ENCODE results near the gene MAPT.

MAPT gene

DNA sequence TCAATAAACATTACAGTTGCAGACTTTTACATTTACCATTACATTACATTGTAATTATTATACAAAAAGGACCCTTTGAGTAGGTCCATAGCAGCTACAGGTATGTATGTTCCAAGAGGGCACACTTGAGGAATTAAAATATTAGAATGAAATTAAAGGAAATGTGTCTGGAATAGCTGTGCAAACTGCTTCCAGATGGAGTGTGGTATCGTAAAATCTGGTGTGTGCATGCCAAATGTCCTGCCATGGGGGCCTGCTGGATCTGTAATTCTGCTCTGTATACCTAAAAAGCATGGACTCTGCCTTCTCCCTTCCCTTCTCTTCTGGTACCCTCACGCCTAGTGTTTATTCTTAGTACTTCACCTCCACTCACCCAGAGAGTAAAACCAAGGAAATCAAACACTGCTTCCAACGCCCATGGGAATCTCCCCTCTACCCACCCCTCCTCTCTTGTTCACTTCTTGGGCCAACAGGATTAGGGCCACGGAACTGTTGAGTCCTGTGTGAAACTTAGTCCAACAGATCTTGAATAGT lies 143.4 kb downstream of the MAPT start:
- DNase-seq, result no peak

DNA sequence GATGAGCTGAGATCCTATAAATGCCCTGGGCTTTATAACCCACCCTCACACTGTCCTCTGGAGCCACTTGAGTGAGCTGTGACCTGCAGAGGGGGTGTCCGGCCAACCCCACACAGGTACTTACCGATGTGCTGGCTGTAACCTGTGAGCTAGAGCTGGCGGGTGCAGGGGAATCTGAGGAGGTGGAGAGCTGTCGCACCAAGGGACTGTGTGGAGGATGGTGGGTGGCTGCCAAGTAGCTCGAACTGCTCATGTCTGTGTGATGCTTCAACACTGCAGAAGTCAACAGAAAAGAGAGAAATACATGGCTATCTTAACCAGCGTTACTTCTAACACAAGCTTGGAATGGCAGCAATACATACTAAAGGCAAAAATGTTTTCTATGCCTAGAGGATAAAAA lies 144.1 kb downstream of the MAPT start:
- no peak for DNase-seq

DNA sequence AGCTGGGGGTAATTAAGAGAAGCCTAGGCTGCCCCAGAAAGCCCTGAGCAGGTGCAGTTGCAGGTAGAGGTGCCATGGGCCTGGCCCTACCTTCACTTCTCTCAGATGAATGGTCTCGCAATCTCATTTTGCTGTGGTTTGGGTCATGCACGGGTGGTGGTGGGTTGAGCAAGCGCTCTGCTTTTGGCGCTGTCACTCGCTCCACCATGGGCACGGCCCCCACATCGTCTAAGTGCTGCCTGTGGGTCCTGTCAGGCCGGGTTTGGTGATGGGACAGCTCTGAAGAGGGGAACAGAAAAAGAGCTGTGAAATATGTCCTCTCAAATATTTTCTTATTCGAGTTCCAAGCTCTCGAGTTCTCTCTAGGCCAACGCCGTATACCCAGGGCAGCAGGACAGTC lies 144.6 kb downstream of the MAPT start:
- no peak for DNase-seq

DNA sequence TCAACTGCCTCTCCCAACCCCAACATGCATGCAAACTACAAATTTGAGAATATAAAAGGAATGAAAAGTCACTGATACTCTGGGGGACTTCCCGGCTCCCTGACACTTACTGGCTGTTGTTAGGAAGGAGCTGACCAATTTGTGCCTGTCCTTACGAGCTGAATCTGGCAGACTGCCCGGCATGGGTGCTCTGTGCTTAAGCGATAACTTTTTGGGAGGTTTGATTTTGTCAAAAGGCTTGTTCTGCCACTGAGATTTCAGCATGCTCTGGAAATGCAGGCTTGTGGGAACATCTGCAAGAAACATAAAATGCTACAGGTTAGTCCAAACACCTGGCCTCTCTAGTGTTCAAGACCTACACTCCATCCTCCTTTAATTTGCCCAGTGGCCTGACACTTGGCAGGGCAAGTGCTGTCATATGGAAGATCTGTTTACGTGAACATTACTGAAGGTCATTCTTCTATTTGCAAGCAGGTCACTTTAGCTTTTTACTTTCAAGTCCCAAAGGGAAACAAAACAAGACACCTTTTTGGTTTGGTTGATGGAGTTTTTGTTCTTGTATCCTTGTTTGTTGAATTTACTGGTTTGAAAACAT lies 145.3 kb downstream of the MAPT start:
- DNase-seq, result no peak

DNA sequence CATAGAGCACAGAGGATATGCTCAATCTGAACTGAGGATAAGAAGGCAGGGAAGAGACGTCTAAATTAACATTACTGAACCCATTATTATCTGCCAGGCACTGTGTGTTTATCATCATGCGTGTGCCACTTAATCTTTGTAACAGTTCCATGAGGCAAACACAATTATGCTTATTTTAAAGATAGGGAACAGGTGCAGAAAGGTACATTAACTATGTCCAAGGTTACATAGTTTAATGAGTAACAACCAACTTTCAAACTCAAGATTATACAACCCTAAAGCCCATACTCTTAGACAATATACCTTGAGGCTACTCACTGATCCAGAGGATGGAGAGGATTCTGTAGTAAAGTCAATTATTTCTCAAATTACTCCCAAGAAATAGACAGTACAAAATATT lies 147.9 kb downstream of the MAPT start:
- no peak for DNase-seq

DNA sequence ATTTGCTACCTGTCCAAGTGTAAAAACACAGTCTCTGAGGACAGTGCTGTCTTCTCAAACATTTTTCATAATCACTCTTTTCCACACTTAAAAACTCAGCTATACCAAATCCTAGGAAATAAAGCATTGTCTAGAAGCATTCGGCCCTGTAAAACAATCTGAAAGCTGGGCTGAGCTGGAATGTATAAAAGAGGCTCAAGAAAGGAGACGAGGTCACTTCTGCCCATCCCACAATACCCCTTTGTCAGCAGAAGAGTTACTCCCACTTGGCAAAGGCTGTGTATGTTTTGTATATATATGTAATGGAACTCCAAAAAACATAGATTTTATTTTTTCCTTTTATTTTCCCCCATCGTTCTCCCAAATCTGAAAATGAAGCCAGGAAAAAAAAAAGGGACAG lies 148.6 kb downstream of the MAPT start:
- DNase-seq, result no peak

DNA sequence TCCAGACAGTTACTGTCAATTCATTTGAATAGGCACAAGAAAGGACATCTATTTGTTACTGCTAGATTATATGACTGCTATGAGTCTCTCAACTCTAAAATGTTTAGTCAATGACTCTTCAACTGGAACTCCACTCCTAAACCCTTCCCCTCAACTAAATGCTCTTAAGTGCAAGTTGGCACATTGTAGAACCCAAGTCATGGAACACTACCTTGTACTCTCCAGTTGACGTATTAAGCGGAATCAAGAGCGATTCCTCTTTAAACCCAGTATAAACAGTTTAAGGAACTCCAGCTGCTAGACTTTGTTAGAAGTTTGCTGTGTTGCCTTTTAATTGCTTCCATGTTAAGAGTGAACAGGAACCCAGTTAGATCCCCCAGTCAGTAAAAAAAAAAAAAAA lies 149.3 kb downstream of the MAPT start:
- DNase-seq, result no peak

DNA sequence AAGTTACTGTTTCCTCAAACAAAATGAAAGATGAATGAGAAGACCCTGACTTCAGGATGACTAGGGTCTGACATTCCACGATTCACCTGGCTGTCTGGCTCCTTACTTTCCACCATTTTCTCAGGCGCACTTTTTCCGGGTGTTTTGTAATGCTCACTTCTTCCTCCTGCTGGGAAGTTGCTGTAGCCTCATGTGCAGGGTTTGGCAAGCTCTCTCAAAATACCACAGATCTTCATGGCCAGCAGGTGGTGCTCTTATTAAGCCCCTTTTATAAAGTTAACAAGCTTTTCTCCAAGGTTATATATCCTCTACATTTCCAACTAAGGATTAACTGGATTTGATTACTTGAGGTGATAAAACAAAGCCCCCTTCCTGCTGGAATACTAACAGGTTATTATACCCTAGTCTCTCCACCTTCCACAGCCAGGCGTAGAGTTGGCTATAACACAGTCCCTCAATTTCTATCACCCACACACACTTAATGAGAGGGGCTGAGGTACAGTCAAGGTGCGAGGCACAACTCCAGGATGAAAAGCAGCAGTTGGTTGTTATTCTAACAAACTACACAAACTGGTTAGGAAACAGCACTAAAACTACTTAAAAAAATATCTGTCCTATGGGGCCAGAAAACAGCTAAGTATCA lies 150.1 kb downstream of the MAPT start:
- peak; percentile 58 for DNase-seq

DNA sequence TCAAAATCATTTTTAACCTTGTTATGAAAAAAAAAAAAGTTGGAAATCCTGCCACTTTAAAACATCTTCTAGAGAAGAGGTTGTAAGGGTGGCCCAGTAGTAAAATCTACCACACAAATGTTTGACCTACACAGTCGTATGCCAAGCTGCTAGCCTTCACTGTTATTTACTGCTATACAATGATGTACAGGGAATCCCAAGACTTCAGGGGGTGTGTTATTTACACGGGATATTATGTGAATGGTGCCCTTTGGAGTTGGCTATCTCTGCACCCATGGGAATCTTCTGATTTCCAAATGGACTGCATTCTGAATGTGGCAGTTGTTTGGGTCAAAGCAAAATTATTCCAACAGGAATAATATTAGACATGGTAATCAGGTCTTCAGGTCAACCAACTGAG lies 150.6 kb downstream of the MAPT start:
- DNase-seq, result no peak

DNA sequence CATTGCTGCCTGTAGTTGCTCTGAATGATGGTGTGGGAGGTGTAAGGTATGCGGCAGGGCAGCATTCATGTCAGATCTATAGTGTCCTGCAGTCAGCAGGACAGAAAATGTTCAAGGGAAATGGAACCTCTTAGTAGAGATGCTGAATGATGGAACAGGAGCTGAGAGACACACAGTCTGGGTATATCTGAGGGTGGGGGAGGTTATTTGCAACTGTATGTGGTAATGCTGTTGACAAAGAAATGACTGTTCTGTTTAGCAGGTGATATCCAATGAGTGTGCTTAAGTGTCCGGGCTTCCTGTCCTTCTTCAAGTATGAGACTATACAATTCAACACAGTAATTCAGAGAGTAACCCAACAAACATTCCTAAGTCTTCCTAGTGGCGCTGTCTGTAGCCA lies 151.3 kb downstream of the MAPT start:
- no peak for DNase-seq

DNA sequence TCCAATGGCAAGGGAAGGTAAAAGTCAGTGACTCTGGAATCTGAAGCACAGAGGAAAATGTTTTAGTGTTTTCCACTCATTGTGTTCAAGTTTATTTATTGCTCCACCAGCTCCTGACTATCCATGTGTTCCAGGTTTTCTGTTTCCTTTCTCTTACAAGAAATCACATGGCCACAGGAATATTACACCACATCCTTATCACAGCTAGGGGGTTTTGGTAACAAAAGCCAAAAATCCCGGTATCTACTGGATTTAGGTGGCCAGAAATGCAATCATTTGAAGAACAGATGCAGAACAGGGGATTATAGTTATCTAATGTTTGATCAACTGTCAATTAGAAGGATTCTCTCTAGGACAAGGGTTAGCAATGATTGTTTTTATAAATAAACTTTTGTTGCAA lies 152.6 kb downstream of the MAPT start:
- no peak for DNase-seq

DNA sequence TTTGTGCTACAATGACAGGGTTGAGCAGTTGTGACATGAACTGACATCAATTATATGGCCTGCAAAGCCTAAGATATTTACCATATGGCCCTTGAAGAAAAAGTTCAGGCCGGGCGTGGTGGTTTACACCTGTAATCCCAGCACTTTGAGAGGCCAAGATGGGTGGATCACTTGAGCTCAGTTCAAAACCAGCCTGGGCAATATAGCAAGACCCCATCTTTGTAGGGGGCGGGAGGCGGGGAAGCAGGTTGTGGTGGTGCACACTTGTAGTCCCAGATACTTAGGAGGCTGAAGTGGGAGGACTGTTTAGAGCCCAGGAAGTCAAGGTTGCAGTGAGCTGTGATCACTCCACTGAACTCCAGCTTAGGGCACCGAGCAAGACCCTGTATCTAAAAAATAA lies 153.0 kb downstream of the MAPT start:
- no peak for DNase-seq

DNA sequence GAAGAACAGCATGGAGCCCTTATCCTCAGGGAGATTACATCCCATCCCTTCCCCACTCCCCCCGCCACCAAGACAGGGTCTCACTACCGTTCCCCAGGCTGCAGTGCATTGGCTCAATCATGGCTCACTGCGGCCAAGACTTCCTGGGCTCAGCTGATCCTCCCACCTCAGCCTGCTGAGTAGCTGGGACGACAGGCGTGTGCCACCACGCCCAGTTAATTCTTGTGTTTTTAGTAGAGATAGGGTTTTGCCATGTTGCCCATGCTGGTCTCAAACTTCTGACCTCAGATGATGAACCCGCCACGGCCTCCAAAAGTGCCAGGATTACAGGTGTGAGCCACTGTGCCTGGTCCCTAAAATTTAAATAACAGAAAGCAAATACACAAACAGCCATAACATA lies 153.5 kb downstream of the MAPT start:
- DNase-seq, result no peak

DNA sequence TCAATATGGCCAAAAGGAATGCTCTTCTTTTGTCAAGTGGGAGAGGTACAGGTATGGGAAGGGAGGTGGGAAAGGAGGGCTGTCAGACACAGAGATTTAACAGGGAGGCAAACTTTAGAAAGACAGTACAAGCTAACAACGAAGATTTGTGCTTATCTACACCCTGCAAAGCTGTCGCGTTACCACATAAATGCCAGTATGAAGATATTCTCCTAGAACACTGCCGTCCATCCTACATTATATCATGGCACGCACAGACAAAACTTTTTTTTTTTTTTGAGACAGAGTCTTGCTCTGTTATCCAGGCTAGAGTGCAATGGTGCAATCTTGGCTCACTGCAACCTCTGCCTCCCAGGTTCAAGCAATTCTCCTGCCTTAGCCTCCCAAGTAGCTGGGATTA lies 155.3 kb downstream of the MAPT start:
- DNase-seq, result no peak

DNA sequence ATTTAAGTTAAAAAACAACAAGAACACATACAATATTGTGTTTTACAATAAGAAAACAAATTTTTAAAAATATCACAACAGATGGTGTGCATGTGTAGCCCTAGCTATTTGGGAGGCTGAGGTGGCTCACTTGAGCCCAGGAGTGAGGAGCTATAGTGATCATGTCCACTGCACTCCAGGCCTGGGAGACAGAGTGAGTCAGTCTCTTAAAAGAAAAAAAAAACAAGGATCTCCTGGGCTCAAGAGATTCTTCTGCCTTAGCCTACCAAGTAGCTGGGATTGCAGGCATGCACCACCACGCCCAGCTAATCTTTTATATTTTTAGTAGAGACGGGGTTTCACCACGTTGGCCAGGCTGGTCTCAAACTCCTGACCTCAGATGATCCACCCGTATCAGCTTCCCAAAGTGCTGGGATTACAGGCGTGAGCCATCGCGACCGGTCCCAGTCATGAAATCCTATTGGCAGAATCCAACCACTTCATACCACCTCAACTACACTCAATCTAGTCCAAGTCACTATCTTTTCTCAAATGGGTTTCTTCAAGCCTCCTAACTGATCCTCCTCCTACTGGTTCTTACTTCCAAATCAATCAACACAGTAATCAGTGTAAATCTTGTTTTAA lies 159.7 kb downstream of the MAPT start:
- DNase-seq, result no peak

DNA sequence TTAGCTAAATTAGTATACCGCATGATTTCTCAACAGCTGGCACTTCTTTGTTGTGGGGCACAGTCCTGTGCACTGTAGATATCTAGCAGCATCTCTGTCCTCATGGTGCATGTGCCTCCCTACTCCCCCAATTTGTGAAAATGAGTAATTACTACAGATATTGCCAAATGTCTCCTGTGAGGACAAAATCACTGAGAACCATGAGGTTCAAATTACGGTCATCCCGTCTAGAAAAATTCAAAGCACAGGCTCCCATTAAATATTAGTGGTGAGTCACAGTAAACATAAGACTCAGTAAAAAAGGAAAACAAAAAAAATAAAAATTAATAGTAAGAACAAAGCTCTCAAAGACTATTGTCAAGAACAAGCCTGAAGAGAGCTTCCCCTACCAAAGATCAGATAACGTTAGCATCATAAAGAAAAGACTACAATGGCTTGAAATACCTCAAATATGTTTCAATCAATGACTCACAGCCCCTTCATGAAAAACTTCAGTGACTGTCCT lies 162.5 kb downstream of the MAPT start:
- DNase-seq, result peak; percentile 16

DNA sequence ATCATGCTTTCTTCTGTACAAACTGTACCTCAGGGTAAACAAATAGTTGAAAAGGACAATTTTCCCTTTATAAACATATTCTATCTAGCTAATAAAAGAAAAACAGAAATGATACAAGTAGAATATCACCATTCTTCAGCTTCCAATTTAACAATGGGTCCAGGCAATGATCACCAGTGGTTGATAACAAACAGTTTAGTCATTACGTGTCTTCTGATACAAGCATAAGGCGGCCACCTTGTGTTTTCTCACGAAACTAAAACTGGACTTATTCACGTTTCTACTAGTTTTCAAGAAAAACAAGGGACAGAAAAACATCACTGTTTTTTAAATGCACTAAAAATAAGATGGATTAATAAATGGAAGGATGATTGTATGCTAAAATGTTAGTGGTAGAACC lies 163.0 kb downstream of the MAPT start:
- no peak for DNase-seq

DNA sequence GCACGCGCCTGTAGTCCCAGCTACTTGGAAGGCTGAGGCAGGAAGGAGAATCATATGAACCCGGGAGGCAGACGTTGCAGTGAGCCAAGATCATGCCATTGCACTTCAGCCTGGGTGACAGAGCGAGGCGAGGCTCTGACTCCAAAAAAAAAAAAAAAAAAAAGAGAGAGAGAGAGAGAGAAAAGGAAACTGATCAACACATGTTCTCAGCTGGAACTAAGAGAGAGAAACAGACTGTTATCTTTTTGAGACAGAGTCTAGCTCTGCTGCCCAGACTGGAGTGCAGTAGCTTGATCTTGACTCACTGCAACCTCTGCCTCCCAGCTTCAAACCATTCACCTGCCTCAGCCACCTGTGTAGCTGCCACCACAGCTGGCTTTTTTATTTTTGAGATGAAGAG lies 165.1 kb downstream of the MAPT start:
- DNase-seq, result no peak

DNA sequence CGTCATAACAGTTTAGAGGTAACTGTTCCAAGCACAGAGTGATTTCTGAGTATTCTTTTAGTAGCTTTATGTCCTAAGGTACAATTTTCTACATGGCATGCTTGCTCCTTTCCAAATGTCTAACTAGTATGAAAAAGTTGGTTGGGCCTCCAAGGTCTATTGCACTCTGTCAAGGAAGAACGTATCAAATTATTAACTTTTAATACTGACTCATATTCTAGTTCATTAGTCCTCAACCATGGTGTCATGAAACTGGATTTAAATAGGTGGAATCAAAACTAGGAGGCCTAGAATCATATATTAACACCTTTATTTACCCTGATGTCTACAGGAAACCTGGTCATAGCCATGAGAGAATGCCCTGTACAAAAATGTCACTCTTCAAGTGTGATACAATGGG lies 166.1 kb downstream of the MAPT start:
- DNase-seq, result no peak

DNA sequence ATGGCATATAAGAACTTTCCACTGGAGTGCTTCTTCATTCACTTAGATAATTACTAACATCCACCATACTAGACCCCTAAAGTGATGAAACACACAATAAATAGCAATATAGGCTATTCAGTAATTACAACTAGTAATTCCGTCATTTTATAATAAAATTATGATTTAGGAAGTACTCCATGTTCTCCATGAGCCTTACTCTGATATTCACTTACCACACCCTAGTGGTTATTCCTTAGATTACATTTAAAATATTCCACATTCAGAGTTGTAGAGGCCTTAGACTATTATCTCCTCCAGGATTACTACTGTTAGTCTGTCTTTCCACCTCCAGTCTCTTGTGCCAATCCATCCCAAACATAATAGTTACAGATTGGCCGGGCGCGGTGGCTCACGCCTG lies 167.1 kb downstream of the MAPT start:
- no peak for DNase-seq

DNA sequence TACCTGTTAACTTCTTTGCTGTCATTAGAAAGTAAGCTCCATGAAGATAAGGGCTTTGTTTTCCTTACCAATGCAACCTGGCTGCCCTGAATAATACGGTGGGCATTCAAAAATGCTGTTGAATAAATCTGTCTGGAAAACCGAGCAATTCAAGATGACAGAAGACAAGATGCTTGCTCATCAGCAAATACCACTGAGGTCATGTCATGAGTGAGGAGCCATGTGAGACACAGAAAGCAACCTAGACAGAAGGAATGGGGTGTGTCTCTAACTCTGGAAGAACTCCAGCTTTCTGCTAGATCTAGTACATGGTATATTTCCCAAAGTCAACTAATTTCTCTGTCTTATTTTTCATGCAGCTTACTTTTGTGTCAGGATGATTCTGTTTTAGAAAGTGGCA lies 168.9 kb downstream of the MAPT start:
- DNase-seq, result no peak

DNA sequence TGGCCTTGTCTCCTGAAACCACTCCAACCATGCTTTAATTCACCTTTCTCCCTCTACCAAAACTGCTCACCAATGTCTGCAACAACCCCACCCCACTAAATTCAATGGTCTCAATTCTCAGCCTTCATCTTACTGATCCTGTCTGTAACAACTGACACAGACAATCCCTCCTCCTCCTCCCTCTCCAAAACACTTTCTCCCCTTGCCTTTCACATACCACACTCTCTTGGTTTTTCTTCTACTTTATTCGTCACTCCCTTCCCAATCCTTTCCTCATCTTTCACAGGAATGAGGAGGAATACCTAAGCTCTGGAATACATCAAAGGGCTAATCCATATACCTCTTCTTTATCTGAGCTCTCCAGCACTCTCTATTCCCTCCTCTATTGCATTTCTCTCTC lies 170.1 kb downstream of the MAPT start:
- DNase-seq, result no peak

DNA sequence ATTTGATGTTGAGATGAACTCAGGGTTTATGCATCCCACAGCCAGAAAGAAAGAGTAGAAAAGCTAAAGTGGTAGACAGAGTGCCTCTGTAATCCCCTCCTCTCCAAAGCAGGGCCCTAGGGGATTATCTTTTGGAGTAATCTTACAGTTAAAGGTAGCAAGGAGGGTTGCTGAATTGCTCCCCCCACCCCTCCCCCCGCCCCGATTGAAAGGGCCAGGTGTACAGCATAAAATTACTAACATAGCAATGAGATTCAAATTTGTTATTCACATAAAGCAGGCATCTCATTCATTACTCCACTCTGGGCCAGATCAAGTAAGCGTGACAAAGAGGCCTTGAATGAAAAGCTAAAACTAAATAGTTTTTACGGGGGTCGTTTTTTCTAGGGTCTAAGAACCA lies 177.4 kb downstream of the MAPT start:
- no peak for DNase-seq

DNA sequence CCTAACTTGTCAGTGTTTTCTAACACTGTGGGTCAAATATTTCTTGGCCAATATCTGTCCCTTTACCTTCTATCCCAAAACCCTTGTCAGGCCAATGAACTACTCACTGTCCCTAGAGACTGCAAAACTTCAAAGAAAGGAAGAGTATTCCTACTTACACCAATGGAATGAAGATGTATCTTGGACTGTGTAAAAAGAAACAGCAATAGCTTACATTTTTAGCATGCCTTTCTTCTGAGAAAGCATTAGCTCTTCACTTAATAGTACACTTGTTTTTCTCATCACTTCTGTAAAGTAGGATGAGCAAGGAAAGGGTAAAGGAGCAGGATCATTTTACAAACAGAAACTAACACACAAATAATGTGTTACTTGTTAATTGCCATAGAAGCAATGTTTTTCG lies 178.6 kb downstream of the MAPT start:
- no peak for DNase-seq

DNA sequence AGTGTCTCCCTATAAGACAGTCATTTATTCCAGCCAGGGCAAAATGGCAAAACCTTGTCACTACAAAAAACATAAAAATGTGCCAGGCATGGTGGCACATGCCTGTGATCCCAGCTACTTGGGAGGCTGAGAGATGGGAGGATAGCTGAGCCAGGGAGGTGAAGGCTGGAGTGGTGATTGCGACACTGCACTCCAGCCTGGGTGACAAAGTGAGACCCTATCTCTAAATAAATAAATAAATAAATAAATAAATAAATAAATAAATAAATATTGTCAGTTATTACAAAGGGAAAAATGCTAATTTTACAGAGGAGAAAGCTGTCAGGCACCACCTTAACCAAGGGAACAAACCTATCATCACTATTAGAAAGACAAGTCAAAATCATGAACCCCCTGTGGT lies 180.2 kb downstream of the MAPT start:
- no peak for DNase-seq
